K562 (cell line): ENCODE data around the gene KCNK7. TPM values are rescaled to one million over a fixed set of nuclear protein-coding genes. Genes with fewer than 3 reads are reported as not detected.

ENCODE experiments used
- BCOR ChIP-seq: fragments of 450-650 bp; IDR thresholded peaks from 2 replicates; pipeline ENCODE4 v1.6.1; 2016
- CREBBP ChIP-seq: IDR thresholded peaks from one replicate; pipeline ENCODE4 v1.6.1; 2012; ENCODE audit warnings: low read depth, mild to moderate bottlenecking, control low read depth, inconsistent platforms, low read length
- KAT7 ChIP-seq: sonication (generic); formaldehyde crosslinking; IDR thresholded peaks from 2 replicates; pipeline ENCODE4 v1.8.0; 2022; ENCODE audit warnings: missing genetic modification reagents, mild to moderate bottlenecking, borderline replicate concordance
- NFIC ChIP-seq: fragments of 450-650 bp; IDR thresholded peaks from 2 replicates; pipeline ENCODE4 v1.6.1; 2017; ENCODE audit warnings: mild to moderate bottlenecking, inconsistent platforms
- RBM15 ChIP-seq: fragments of 200-400 bp; formaldehyde crosslinking; IDR thresholded peaks from 2 replicates; pipeline ENCODE4 v1.6.1; 2018; ENCODE audit warnings: mild to moderate bottlenecking, low read length, moderate library complexity; ENCODE audit not compliant: insufficient read depth
- SRSF9 ChIP-seq: fragments of 200-400 bp; formaldehyde crosslinking; IDR thresholded peaks from 2 replicates; pipeline ENCODE4 v1.6.1; 2017; ENCODE audit warnings: low read depth, low read length, borderline replicate concordance
- TAF7 ChIP-seq: fragments of 450-650 bp; IDR thresholded peaks from 2 replicates; pipeline ENCODE4 v1.6.1; 2016; ENCODE audit warnings: missing genetic modification characterization, missing compliant biosample characterization
- polyA plus RNA-seq, 8 experiments: library from polyadenylated mRNA; depleted of rRNA in 4 of 8; stranded (reverse) in 5 of 8; unstranded in 3 of 8; fragments of >200 nt; fragmentation: Nextera tagmentation in 2 of 8; fragmentation: Illumina TruSeq in 1 of 8; extraction: Ambion mirVana in 2 of 8; extraction: Trizol in 1 of 8; gene quantifications; 2 replicates each; pipeline versions ENCODE4 v1.2.1 to v1.2.3, GENCODE V29; 2011 to 2014; ENCODE audit warnings: inconsistent platforms in 1 of 8, missing spikeins in 1 of 8
- total RNA-seq, 7 experiments: library from RNA; depleted of rRNA in 6 of 7; stranded (reverse); fragments of >200 nt in 6 of 7; fragmentation: Illumina TruSeq in 2 of 7; extraction: Trizol in 2 of 7; gene quantifications; 2 replicates each; pipeline versions ENCODE4 v1.2.1 to v1.2.3, GENCODE V29; 2011 to 2021; ENCODE audit warnings: low replicate concordance in 1 of 7
- TF ChIP-seq, protein P1 (sequence below): sonication (generic); formaldehyde crosslinking; IDR thresholded peaks from 2 replicates; pipeline ENCODE4 v1.4.0; 2020; ENCODE audit warnings: mild to moderate bottlenecking, missing genetic modification reagents

The KCNK7 gene
- total and polyA plus RNA-seq, 9 of the 15 experiments (the other 6 are each of a cell fraction or from before 2014, with no cell fraction given) = 0.07 to 0.40 TPM; not detected in 7

DNA sequence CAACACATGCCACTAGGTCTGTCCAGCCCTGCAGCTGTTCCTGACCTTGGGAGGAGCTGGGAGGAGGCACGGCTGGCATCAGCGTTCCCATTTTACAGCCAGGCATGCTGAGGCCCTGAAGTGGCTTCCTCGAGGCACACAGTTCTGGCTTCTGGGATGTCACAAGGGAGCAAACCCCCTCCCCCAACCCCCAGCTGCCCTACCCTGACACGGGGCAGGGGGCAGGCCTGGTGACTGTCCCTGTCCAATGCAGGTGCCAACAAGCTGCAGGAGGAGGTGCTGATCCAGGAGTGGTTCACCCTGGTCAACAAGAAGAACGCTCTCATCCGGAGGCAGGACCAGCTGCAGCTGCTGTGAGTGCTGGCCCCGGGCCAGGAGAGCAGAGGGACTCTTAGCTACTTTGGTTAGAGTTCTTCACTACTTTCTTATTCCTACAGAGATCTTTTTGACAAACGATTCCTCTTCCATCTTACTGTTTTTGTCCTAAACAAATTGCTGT lies 5.3 kb downstream of the KCNK7 start (continued):
- TF ChIP-seq SRSF9 (no peak), KAT7 (CRISPR knock-in tag) (no peak), BCOR (peak; percentile 67), CREBBP (no peak), NFIC (peak; percentile 73), TAF7 (tag) (no peak), RBM15 (no peak)
- TF ChIP-seq, protein P1, sequence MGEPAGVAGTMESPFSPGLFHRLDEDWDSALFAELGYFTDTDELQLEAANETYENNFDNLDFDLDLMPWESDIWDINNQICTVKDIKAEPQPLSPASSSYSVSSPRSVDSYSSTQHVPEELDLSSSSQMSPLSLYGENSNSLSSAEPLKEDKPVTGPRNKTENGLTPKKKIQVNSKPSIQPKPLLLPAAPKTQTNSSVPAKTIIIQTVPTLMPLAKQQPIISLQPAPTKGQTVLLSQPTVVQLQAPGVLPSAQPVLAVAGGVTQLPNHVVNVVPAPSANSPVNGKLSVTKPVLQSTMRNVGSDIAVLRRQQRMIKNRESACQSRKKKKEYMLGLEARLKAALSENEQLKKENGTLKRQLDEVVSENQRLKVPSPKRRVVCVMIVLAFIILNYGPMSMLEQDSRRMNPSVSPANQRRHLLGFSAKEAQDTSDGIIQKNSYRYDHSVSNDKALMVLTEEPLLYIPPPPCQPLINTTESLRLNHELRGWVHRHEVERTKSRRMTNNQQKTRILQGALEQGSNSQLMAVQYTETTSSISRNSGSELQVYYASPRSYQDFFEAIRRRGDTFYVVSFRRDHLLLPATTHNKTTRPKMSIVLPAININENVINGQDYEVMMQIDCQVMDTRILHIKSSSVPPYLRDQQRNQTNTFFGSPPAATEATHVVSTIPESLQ (CRISPR knock-in tag) = no peak
